H9 (cell line): ENCODE data around the gene LAMA3. TPM values are rescaled to one million over a fixed set of nuclear protein-coding genes. Genes with fewer than 3 reads are reported as not detected.

Source experiments
- DNase-seq: peaks from one replicate; pipeline ENCODE4 v3.0.0-alpha.2; 2017
- H2AFZ ChIP-seq: one replicate; pipeline ENCODE4 v1.6.1; 2013; ENCODE audit warnings: mild to moderate bottlenecking, low read length, control low read depth, moderate library complexity
- H2AK5ac ChIP-seq: 2 replicates; pipeline ENCODE4 v1.6.1; 2013; ENCODE audit warnings: low read length, control low read depth, mixed read lengths; ENCODE audit not compliant: insufficient read length
- H2BK120ac ChIP-seq: one replicate; pipeline ENCODE4 v1.6.1; 2013; ENCODE audit warnings: low read depth, mild to moderate bottlenecking, low read length, control low read depth, inconsistent platforms; ENCODE audit not compliant: poor library complexity, severe bottlenecking
- H2BK12ac ChIP-seq: 2 replicates; pipeline ENCODE4 v1.6.1; 2013; ENCODE audit warnings: low read length, control low read depth, mixed read lengths, low read depth; ENCODE audit not compliant: insufficient read length
- H2BK15ac ChIP-seq: 2 replicates; pipeline ENCODE4 v1.6.1; 2013; ENCODE audit warnings: low read depth, low read length, control low read depth
- H2BK20ac ChIP-seq: one replicate; pipeline ENCODE4 v1.6.1; 2013; ENCODE audit warnings: low read depth, mild to moderate bottlenecking, low read length, control low read depth, inconsistent platforms; ENCODE audit not compliant: poor library complexity, severe bottlenecking
- H2BK5ac ChIP-seq: 2 replicates; pipeline ENCODE4 v1.6.1; 2013; ENCODE audit warnings: low read length, control low read depth, mixed read lengths; ENCODE audit not compliant: insufficient read length
- H3K14ac ChIP-seq: 2 replicates; pipeline ENCODE4 v1.6.1; 2013; ENCODE audit warnings: low read length, control low read depth; ENCODE audit not compliant: insufficient read depth
- H3K18ac ChIP-seq: 2 replicates; pipeline ENCODE4 v1.6.1; 2013; ENCODE audit warnings: low read depth, mild to moderate bottlenecking, mixed read lengths, low read length, control low read depth; ENCODE audit not compliant: insufficient read length
- H3K23ac ChIP-seq: 2 replicates; pipeline ENCODE4 v1.6.1; 2013; ENCODE audit warnings: low read length, control low read depth, mixed read lengths, low read depth; ENCODE audit not compliant: insufficient read length
- H3K23me2 ChIP-seq: 2 replicates; pipeline ENCODE4 v1.6.1; 2013; ENCODE audit warnings: low read depth, mild to moderate bottlenecking, mixed read lengths, low read length, control low read depth; ENCODE audit not compliant: insufficient read length, poor library complexity, severe bottlenecking
- H3K27ac ChIP-seq: 2 replicates; pipeline ENCODE4 v1.5.1; 2013; ENCODE audit warnings: low read length, control low read depth, mixed read lengths, low read depth; ENCODE audit not compliant: insufficient read length
- H3K27me3 ChIP-seq: 2 replicates; pipeline ENCODE4 v1.6.1; 2013; ENCODE audit warnings: low read length, control low read depth, inconsistent platforms; ENCODE audit not compliant: insufficient read depth
- H3K4ac ChIP-seq: 2 replicates; pipeline ENCODE4 v1.6.1; 2013; ENCODE audit warnings: low read depth, mild to moderate bottlenecking, control low read depth, inconsistent platforms, low read length, moderate library complexity
- H3K4me1 ChIP-seq: 2 replicates; pipeline ENCODE4 v1.6.1; 2013; ENCODE audit warnings: low read length, control low read depth, inconsistent platforms; ENCODE audit not compliant: insufficient read depth
- H3K4me2 ChIP-seq: 2 replicates; pipeline ENCODE4 v1.6.1; 2013; ENCODE audit warnings: low read length, control low read depth, mixed read lengths; ENCODE audit not compliant: insufficient read length, insufficient read depth
- H3K56ac ChIP-seq: 2 replicates; pipeline ENCODE4 v1.6.1; 2013; ENCODE audit warnings: low read depth, mild to moderate bottlenecking, mixed read lengths, low read length, control low read depth; ENCODE audit not compliant: insufficient read length
- H3K79me1 ChIP-seq: 2 replicates; pipeline ENCODE4 v1.6.1; 2013; ENCODE audit warnings: low read depth, mild to moderate bottlenecking, moderate library complexity, low read length, control low read depth, inconsistent platforms; ENCODE audit not compliant: insufficient read depth, poor library complexity, severe bottlenecking
- H3K79me2 ChIP-seq: 2 replicates; pipeline ENCODE4 v1.6.1; 2013; ENCODE audit warnings: low read length, control low read depth, inconsistent platforms; ENCODE audit not compliant: insufficient read depth
- H3K9ac ChIP-seq: 2 replicates; pipeline ENCODE4 v1.6.1; 2013; ENCODE audit warnings: low read length, control low read depth, mixed read lengths; ENCODE audit not compliant: insufficient read length; ENCODE audit errors: extremely low read depth
- H3K9me3 ChIP-seq: one replicate; pipeline ENCODE4 v1.6.1; 2013; ENCODE audit warnings: low read depth, low read length, inconsistent platforms; ENCODE audit not compliant: control insufficient read depth
- H3T11ph ChIP-seq: one replicate; pipeline ENCODE4 v1.6.1; 2013; ENCODE audit warnings: mild to moderate bottlenecking, low read length, control low read depth, inconsistent platforms
- H4K20me1 ChIP-seq: one replicate; pipeline ENCODE4 v1.6.1; 2013; ENCODE audit not compliant: control insufficient read depth, insufficient read length, insufficient read depth
- H4K5ac ChIP-seq: 2 replicates; pipeline ENCODE4 v1.6.1; 2013; ENCODE audit warnings: low read depth, mild to moderate bottlenecking, mixed read lengths, low read length, control low read depth; ENCODE audit not compliant: insufficient read length
- H4K8ac ChIP-seq: replicated peaks from 2 replicates; pipeline ENCODE4 v1.6.1; 2013; ENCODE audit warnings: low read length, control low read depth, mixed read lengths, low read depth; ENCODE audit not compliant: insufficient read length
- H4K91ac ChIP-seq: 2 replicates; pipeline ENCODE4 v1.6.1; 2013; ENCODE audit warnings: low read depth, mild to moderate bottlenecking, moderate library complexity, mixed read lengths, low read length, control low read depth; ENCODE audit not compliant: insufficient read length
- H3K27ac Mint-ChIP-seq, 3 experiments: 2 replicates in 2 of 3; 3 replicates in 1 of 3; pipeline ENCODE4 v1.8.0; 2020 to 2021; ENCODE audit warnings: mixed read lengths in 3 of 3, mild to moderate bottlenecking in 1 of 3, moderate library complexity in 1 of 3
- H3K27me3 Mint-ChIP-seq: 2 replicates; pipeline ENCODE4 v1.8.0; 2021; ENCODE audit warnings: low read depth, mild to moderate bottlenecking, moderate library complexity, mixed read lengths
- H3K36me3 Mint-ChIP-seq, 3 experiments: 2 replicates in 2 of 3; 3 replicates in 1 of 3; pipeline ENCODE4 v1.8.0; 2020 to 2021; ENCODE audit warnings: low read depth in 3 of 3, mixed read lengths in 3 of 3; ENCODE audit not compliant: insufficient read depth in 1 of 3
- H3K4me1 Mint-ChIP-seq, 2 experiments: 2 replicates each; pipeline ENCODE4 v1.8.0; 2020; ENCODE audit warnings: mixed read lengths in 2 of 2
- H3K4me3 Mint-ChIP-seq, 2 experiments: 2 replicates in 1 of 2; 3 replicates in 1 of 2; pipeline ENCODE4 v1.8.0; 2020 to 2021; ENCODE audit warnings: mild to moderate bottlenecking in 2 of 2, mixed read lengths in 2 of 2, moderate library complexity in 1 of 2
- H3K9me3 Mint-ChIP-seq, 2 experiments: 2 replicates in 1 of 2; 3 replicates in 1 of 2; pipeline ENCODE4 v1.8.0; 2020; ENCODE audit warnings: mild to moderate bottlenecking in 2 of 2, mixed read lengths in 2 of 2, moderate library complexity in 1 of 2
- WGBS: extraction: QIAGEN DNeasy Blood & Tissue Kit; methylation state at CpG from one replicate; pipeline ENCODE4 v1.1.7; 2013; ENCODE audit warnings: missing lambda C conversion rate, low lambda C conversion rate, mixed read lengths; ENCODE audit not compliant: insufficient read length; ENCODE audit errors: extremely low coverage; 5-methylcytosine and 5-hydroxymethylcytosine counted together
- total RNA-seq: library from RNA; stranded (reverse); gene quantifications from 2 replicates; pipeline ENCODE4 v1.2.1, GENCODE V29; 2021
- TF ChIP-seq, protein P1 (sequence below): fragments of 200-600 bp; sonication (generic); conservative IDR thresholded peaks from 3 replicates; pipeline ENCODE4 v1.8.0; 2021; ENCODE audit warnings: antibody characterized with exemption, mild to moderate bottlenecking

LAMA3 gene
- total RNA-seq, 1 experiment from 2014 or later, result 0.33 TPM

DNA sequence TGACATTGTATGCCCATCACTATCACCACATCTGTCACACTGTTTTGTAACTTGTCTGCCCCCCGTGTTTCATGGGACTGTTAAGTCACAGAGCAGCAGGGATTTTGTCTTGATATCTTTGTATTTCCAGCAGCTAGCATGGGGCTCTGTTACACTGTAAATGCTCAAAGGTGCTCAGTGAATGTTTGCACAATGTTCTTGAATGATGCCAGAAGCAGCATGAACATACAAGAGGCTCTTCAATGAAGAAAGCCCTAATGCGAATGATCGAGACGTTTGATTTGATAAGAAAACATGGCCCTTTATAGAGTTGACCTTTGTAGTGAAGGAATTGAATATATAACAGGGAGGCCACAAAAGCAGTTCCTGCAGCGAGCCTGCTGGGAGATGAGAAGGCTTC lies 204.4 kb downstream of the LAMA3 start:
- Histone ChIP-seq H4K91ac (no peak overlapping the region), H3K9me3 (no peaks in the 10 kb centered on the region), H2BK15ac (no peak overlapping the region), H4K8ac (no peak overlapping the region), H2BK5ac (no peak overlapping the region), H2BK120ac (no peak overlapping the region), H3K14ac (no peak overlapping the region), H3K4me2 (no peak overlapping the region), H3K4ac (no peak overlapping the region), H2AK5ac (no peak overlapping the region), H3K79me2 (no peaks in the 10 kb centered on the region), H3K18ac (no peak overlapping the region), H3K56ac (no peak overlapping the region), H2BK12ac (no peak overlapping the region), H3K23ac (no peak overlapping the region), H2AFZ (no peak overlapping the region), H3K9ac (no peak overlapping the region), H3K27me3 (no peaks in the 10 kb centered on the region), H3K23me2 (no peaks in the 10 kb centered on the region), H3K79me1 (no peaks in the 10 kb centered on the region), H2BK20ac (no peak overlapping the region), H3K27ac (no peak overlapping the region), H4K5ac (no peak overlapping the region), H3T11ph (no peak overlapping the region), H3K4me1 (no peaks in the 10 kb centered on the region), H4K20me1 (no peaks in the 10 kb centered on the region)
- TF ChIP-seq, protein P1, sequence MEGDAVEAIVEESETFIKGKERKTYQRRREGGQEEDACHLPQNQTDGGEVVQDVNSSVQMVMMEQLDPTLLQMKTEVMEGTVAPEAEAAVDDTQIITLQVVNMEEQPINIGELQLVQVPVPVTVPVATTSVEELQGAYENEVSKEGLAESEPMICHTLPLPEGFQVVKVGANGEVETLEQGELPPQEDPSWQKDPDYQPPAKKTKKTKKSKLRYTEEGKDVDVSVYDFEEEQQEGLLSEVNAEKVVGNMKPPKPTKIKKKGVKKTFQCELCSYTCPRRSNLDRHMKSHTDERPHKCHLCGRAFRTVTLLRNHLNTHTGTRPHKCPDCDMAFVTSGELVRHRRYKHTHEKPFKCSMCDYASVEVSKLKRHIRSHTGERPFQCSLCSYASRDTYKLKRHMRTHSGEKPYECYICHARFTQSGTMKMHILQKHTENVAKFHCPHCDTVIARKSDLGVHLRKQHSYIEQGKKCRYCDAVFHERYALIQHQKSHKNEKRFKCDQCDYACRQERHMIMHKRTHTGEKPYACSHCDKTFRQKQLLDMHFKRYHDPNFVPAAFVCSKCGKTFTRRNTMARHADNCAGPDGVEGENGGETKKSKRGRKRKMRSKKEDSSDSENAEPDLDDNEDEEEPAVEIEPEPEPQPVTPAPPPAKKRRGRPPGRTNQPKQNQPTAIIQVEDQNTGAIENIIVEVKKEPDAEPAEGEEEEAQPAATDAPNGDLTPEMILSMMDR, result no peak
- DNase-seq, result no peak
- H3K4me3 Mint-ChIP-seq, result no peak overlapping the region
- 0 out of 4 replicates have a peak, but pooled peaks cover 0 to 2% of the 10 kb centered on the region in 2 experiments for H3K4me1 Mint-ChIP-seq
- no CpG with 5 or more reads among the region's 5 CpGs for WGBS
- no peaks in the 10 kb centered on the region for H3K27me3 Mint-ChIP-seq
- H3K27ac Mint-ChIP-seq, result no peak overlapping the region
- H3K36me3 Mint-ChIP-seq, result no peaks in the 10 kb centered on the region
- H3K9me3 Mint-ChIP-seq, result no peaks in the 10 kb centered on the region
